HEK293 (cell line): ENCODE data around the gene DIDO1.

Experiments used
- CTCF ChIP-seq: fragments of 450-650 bp; formaldehyde crosslinking; IDR thresholded peaks from 2 replicates; pipeline ENCODE4 v1.5.1; 2016; ENCODE audit warnings: missing biosample characterization, missing genetic modification characterization
- ELK4 ChIP-seq: IDR thresholded peaks from 2 replicates; pipeline ENCODE4 v1.6.1; 2011; ENCODE audit warnings: mild to moderate bottlenecking, low read depth, low read length, borderline replicate concordance
- MEIS1 ChIP-seq: sonication (generic); formaldehyde crosslinking; IDR thresholded peaks from 2 replicates; pipeline ENCODE4 v1.8.1; 2022; ENCODE audit warnings: missing genetic modification reagents, mild to moderate bottlenecking, borderline replicate concordance
- SETDB1 ChIP-seq: IDR thresholded peaks from one replicate; pipeline ENCODE4 v1.6.1; 2017; ENCODE audit warnings: mild to moderate bottlenecking, low read length, moderate library complexity, mixed read lengths; ENCODE audit not compliant: insufficient read length
- YY1 ChIP-seq: fragments of 450-650 bp; formaldehyde crosslinking; IDR thresholded peaks from 2 replicates; pipeline ENCODE4 v1.5.1; 2018; ENCODE audit warnings: missing biosample characterization, missing genetic modification characterization
- ZBTB11 ChIP-seq: fragments of 450-650 bp; formaldehyde crosslinking; conservative IDR thresholded peaks from 2 replicates; pipeline ENCODE4 v1.5.1; 2016; ENCODE audit warnings: low read depth, missing biosample characterization, missing genetic modification characterization
- ZBTB17 ChIP-seq: fragments of 450-650 bp; formaldehyde crosslinking; IDR thresholded peaks from 2 replicates; pipeline ENCODE4 v1.5.1; 2016; ENCODE audit warnings: missing biosample characterization, missing genetic modification characterization
- ZNF221 ChIP-seq: fragments of 450-650 bp; formaldehyde crosslinking; IDR thresholded peaks from 2 replicates; pipeline ENCODE4 v1.5.1; 2017; ENCODE audit warnings: missing biosample characterization, missing genetic modification characterization, borderline replicate concordance
- ZNF335 ChIP-seq: fragments of 450-650 bp; formaldehyde crosslinking; conservative IDR thresholded peaks from 2 replicates; pipeline ENCODE4 v1.5.1; 2016; ENCODE audit warnings: missing biosample characterization, missing genetic modification characterization
- ZNF404 ChIP-seq: fragments of 450-650 bp; formaldehyde crosslinking; IDR thresholded peaks from 2 replicates; pipeline ENCODE4 v1.5.1; 2017; ENCODE audit warnings: missing biosample characterization, missing genetic modification characterization
- ZNF549 ChIP-seq: fragments of 450-650 bp; IDR thresholded peaks from 2 replicates; pipeline ENCODE4 v1.5.1; 2018; ENCODE audit warnings: missing biosample characterization, missing genetic modification characterization, mild to moderate bottlenecking, inconsistent platforms, moderate library complexity
- ZNF580 ChIP-seq: fragments of 450-650 bp; formaldehyde crosslinking; IDR thresholded peaks from 2 replicates; pipeline ENCODE4 v1.5.1; 2016; ENCODE audit warnings: missing biosample characterization, missing genetic modification characterization

- no peak for TF ChIP-seq CTCF (tag by site-specific recombination)
- no peak for TF ChIP-seq ZBTB11 (tag by site-specific recombination)
- TF ChIP-seq ZNF580 (tag by site-specific recombination) = no peak
- TF ChIP-seq SETDB1 = no peak
- TF ChIP-seq ZNF404 = no peak
- TF ChIP-seq ZNF221 (tag by site-specific recombination) = no peak
- TF ChIP-seq ZBTB17 (tag by site-specific recombination) = no peak
- TF ChIP-seq ZNF335 (tag by site-specific recombination) = no peak
- no peak for TF ChIP-seq MEIS1 (CRISPR knock-in tag)
- TF ChIP-seq ELK4 = no peak
- TF ChIP-seq YY1 (tag by site-specific recombination) = no peak
- TF ChIP-seq ZNF549 (tag by site-specific recombination) = no peak
These were observed 54.0 kb downstream of the DIDO1 start for GRCh38 chr20:62872184-62872847.
